K562 (cell line): ENCODE measurements around the gene MYH9. TPM values are rescaled to one million over a fixed set of nuclear protein-coding genes. Genes with fewer than 3 reads are reported as not detected.

Experiments used
- ASH1L ChIP-seq: fragments of 450-650 bp; IDR thresholded peaks from 2 replicates; pipeline ENCODE4 v1.6.1; 2018; ENCODE audit warnings: borderline replicate concordance, mild to moderate bottlenecking, low read depth; ENCODE audit not compliant: partially characterized antibody
- BCOR ChIP-seq: fragments of 450-650 bp; IDR thresholded peaks from 2 replicates; pipeline ENCODE4 v1.6.1; 2016
- CREB1 ChIP-seq, 2 experiments: sonication (generic) in 1 of 2; formaldehyde crosslinking in 1 of 2; IDR thresholded peaks; 2 replicates each; pipeline versions ENCODE4 v1.6.1 to v1.8.0; 2012 to 2022; ENCODE audit warnings: inconsistent platforms in 1 of 2, mild to moderate bottlenecking in 1 of 2, missing genetic modification reagents in 1 of 2, moderate library complexity in 1 of 2
- DNMT1 ChIP-seq: fragments of 450-650 bp; IDR thresholded peaks from 2 replicates; pipeline ENCODE4 v1.6.1; 2016; ENCODE audit warnings: antibody characterized with exemption, mild to moderate bottlenecking
- MTA2 ChIP-seq: fragments of 450-650 bp; IDR thresholded peaks from 2 replicates; pipeline ENCODE4 v1.6.1; 2016; ENCODE audit warnings: low read depth
- NR2F6 ChIP-seq: fragments of 450-650 bp; formaldehyde crosslinking; IDR thresholded peaks from 2 replicates; pipeline ENCODE4 v1.4.0; 2020; ENCODE audit warnings: mild to moderate bottlenecking
- NRF1 ChIP-seq, 2 experiments: fragments of 450-650 bp; IDR thresholded peaks in 1 of 2; conservative IDR thresholded peaks in 1 of 2; 2 replicates each; pipeline ENCODE4 v1.6.1; 2014; ENCODE audit warnings: mild to moderate bottlenecking in 2 of 2
- OTX1 ChIP-seq: fragments of 450-650 bp; formaldehyde crosslinking; IDR thresholded peaks from 2 replicates; pipeline ENCODE4 v1.4.0; 2022; ENCODE audit warnings: mild to moderate bottlenecking
- POLR2AphosphoS5 ChIP-seq: IDR thresholded peaks from 2 replicates; pipeline ENCODE4 v1.6.1; 2011; ENCODE audit warnings: mild to moderate bottlenecking, low read depth, low read length, moderate library complexity; ENCODE audit not compliant: control insufficient read depth, insufficient read depth
- POLR2G ChIP-seq: fragments of 200-400 bp; formaldehyde crosslinking; IDR thresholded peaks from 2 replicates; pipeline ENCODE4 v1.6.1; 2017; ENCODE audit warnings: low read depth, mild to moderate bottlenecking, antibody characterized with exemption, low read length, moderate library complexity
- POLR2H ChIP-seq: IDR thresholded peaks from 2 replicates; pipeline ENCODE4 v1.6.1; 2016; ENCODE audit warnings: missing genetic modification characterization, low read depth, mild to moderate bottlenecking, control low read depth, missing compliant biosample characterization, moderate library complexity
- RCOR1 ChIP-seq, 2 experiments: IDR thresholded peaks; 2 replicates each; pipeline ENCODE4 v1.6.1; 2012; ENCODE audit warnings: low read depth in 2 of 2, low read length in 2 of 2, borderline replicate concordance in 1 of 2, improper control_type of control experiment in 1 of 2
- SOX6 ChIP-seq: fragments of 450-650 bp; IDR thresholded peaks from 2 replicates; pipeline ENCODE4 v1.6.1; 2014; ENCODE audit warnings: mild to moderate bottlenecking
- TARDBP ChIP-seq: fragments of 450-650 bp; IDR thresholded peaks from 2 replicates; pipeline ENCODE4 v1.6.1; 2016
- ZNF280A ChIP-seq: fragments of 450-650 bp; IDR thresholded peaks from 2 replicates; pipeline ENCODE4 v1.6.1; 2018; ENCODE audit warnings: mild to moderate bottlenecking, low read depth; ENCODE audit not compliant: partially characterized antibody
- polyA plus RNA-seq, 8 experiments: library from polyadenylated mRNA; depleted of rRNA in 4 of 8; stranded (reverse) in 5 of 8; unstranded in 3 of 8; fragments of >200 nt; fragmentation: Nextera tagmentation in 2 of 8; fragmentation: Illumina TruSeq in 1 of 8; extraction: Ambion mirVana in 2 of 8; extraction: Trizol in 1 of 8; gene quantifications; 2 replicates each; pipeline versions ENCODE4 v1.2.1 to v1.2.3, GENCODE V29; 2011 to 2014; ENCODE audit warnings: inconsistent platforms in 1 of 8, missing spikeins in 1 of 8
- total RNA-seq, 7 experiments: library from RNA; depleted of rRNA in 6 of 7; stranded (reverse); fragments of >200 nt in 6 of 7; fragmentation: Illumina TruSeq in 2 of 7; extraction: Trizol in 2 of 7; gene quantifications; 2 replicates each; pipeline versions ENCODE4 v1.2.1 to v1.2.3, GENCODE V29; 2011 to 2021; ENCODE audit warnings: low replicate concordance in 1 of 7
- TF ChIP-seq, protein P1 (sequence below): fragments of 200-800 bp; sonication (Bioruptor generic); IDR thresholded peaks from 2 replicates; pipeline ENCODE4 v1.6.1; 2017; ENCODE audit warnings: missing genetic modification characterization, missing compliant biosample characterization
- TF ChIP-seq, protein P2 (sequence below): fragments of 450-650 bp; formaldehyde crosslinking; conservative IDR thresholded peaks from 2 replicates; pipeline ENCODE4 v1.4.0; 2022; ENCODE audit warnings: mild to moderate bottlenecking, missing genetic modification characterization
- TF ChIP-seq, protein P3 (sequence below), 3 experiments: fragments of 200-800 bp in 1 of 3; sonication (Bioruptor generic) in 1 of 3; sonication (generic) in 1 of 3; formaldehyde crosslinking in 1 of 3; IDR thresholded peaks; 2 replicates each; pipeline versions ENCODE4 v1.6.1 to v1.8.0; 2016 to 2022; ENCODE audit warnings: mild to moderate bottlenecking in 2 of 3, missing compliant biosample characterization in 2 of 3, missing genetic modification characterization in 2 of 3, missing genetic modification reagents in 1 of 3
- TF ChIP-seq, protein P4 (sequence below): fragments of 450-650 bp; IDR thresholded peaks from 2 replicates; pipeline ENCODE4 v1.6.1; 2014; ENCODE audit warnings: low read depth, mild to moderate bottlenecking, moderate library complexity, borderline replicate concordance

MYH9 gene
- total and polyA plus RNA-seq, 9 of the 15 experiments (the other 6 are each of a cell fraction or from before 2014, with no cell fraction given) = 0.71 to 111 (median 24.6) TPM

DNA sequence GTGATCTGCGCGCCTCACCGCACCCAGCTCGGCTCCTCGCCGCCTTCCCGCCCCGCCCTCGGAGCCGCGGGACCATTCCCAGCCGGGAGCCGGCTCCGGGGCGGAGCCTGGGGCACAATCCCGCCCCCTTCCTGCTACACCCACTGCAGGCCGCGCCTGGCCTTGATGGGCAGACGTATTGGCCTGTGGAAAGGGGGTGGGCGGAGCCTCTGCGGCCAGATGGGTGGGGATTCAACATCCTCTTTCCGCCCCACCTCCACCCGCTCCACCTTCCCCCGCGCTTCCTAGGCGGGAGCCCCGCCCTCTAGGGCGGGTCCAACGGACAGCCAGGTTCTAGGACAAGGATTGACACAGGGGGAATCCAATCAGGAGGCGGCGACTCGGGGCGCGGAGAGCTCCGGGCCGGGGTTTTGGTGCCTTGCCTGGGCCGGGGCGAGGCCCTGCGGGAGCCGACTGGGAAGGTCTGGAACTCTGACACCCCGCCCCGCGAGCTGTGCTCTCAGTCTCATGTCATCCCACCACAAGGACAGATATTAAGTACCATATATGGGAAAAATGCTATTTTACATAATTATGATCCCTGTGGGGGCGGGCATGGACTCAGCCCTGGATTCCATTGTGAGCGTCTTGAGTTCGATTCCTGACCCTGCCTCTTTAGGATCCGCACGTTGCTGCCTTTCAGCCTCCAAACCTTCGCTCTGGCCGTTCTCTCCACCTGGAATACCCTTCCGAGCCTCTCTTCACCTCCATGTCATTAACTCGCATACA, at the start of gene MYH9 (continued):
- TF ChIP-seq, protein P1, sequence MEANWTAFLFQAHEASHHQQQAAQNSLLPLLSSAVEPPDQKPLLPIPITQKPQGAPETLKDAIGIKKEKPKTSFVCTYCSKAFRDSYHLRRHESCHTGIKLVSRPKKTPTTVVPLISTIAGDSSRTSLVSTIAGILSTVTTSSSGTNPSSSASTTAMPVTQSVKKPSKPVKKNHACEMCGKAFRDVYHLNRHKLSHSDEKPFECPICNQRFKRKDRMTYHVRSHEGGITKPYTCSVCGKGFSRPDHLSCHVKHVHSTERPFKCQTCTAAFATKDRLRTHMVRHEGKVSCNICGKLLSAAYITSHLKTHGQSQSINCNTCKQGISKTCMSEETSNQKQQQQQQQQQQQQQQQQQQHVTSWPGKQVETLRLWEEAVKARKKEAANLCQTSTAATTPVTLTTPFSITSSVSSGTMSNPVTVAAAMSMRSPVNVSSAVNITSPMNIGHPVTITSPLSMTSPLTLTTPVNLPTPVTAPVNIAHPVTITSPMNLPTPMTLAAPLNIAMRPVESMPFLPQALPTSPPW (CRISPR knock-in tag) = peak; percentile 81; the same call in 1 of the 2 replicates
- TF ChIP-seq RCOR1 (IDR thresholded peaks at IDR 0.05; ENCODE audit: borderline replicate concordance in 1 of 2, low read depth in 2 of 2, low read length in 2 of 2) = 0 out of 4 replicates have a peak, but pooled peaks of 1 of the 2 experiments have one; percentile 3
- TF ChIP-seq OTX1 = no peak
- peak; percentile 51 for TF ChIP-seq POLR2G
- TF ChIP-seq, protein P2, sequence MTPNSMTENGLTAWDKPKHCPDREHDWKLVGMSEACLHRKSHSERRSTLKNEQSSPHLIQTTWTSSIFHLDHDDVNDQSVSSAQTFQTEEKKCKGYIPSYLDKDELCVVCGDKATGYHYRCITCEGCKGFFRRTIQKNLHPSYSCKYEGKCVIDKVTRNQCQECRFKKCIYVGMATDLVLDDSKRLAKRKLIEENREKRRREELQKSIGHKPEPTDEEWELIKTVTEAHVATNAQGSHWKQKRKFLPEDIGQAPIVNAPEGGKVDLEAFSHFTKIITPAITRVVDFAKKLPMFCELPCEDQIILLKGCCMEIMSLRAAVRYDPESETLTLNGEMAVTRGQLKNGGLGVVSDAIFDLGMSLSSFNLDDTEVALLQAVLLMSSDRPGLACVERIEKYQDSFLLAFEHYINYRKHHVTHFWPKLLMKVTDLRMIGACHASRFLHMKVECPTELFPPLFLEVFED = no peak
- TF ChIP-seq NRF1 (conservative IDR thresholded peaks at IDR 0.05 in 1 of 2, IDR thresholded peaks at IDR 0.05 in 1 of 2) = peak; percentile 78 to 81
- no peak for TF ChIP-seq NR2F6 (CRISPR knock-in tag)
- peak; percentile 74 for TF ChIP-seq ASH1L
- TF ChIP-seq POLR2AphosphoS5 = 0 out of 2 replicates have a peak, but pooled peaks have one; percentile 36
- 0 out of 2 replicates have a peak, but pooled peaks have one; percentile 12 for TF ChIP-seq SOX6
- TF ChIP-seq, protein P3, sequence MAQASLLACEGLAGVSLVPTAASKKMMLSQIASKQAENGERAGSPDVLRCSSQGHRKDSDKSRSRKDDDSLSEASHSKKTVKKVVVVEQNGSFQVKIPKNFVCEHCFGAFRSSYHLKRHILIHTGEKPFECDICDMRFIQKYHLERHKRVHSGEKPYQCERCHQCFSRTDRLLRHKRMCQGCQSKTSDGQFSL (CRISPR knock-in tag; IDR thresholded peaks at IDR 0.05) = no peak
- TF ChIP-seq, protein P3 (tag; IDR thresholded peaks at IDR 0.05) = no peak
- TF ChIP-seq BCOR = peak; percentile 33; the same call in 1 of the 2 replicates
- no peak for TF ChIP-seq MTA2
- TF ChIP-seq DNMT1 = no peak
- no peak; the same call in 1 of the 2 replicates for TF ChIP-seq CREB1 (IDR thresholded peaks at IDR 0.05)
- peak; percentile 45; the same call in 1 of the 2 replicates for TF ChIP-seq CREB1 (CRISPR knock-in tag; IDR thresholded peaks at IDR 0.05)
- peak; percentile 75; the same call in 1 of the 2 replicates for TF ChIP-seq POLR2H (tag)
- no peak for TF ChIP-seq ZNF280A
- TF ChIP-seq TARDBP = no peak
- TF ChIP-seq, protein P4, sequence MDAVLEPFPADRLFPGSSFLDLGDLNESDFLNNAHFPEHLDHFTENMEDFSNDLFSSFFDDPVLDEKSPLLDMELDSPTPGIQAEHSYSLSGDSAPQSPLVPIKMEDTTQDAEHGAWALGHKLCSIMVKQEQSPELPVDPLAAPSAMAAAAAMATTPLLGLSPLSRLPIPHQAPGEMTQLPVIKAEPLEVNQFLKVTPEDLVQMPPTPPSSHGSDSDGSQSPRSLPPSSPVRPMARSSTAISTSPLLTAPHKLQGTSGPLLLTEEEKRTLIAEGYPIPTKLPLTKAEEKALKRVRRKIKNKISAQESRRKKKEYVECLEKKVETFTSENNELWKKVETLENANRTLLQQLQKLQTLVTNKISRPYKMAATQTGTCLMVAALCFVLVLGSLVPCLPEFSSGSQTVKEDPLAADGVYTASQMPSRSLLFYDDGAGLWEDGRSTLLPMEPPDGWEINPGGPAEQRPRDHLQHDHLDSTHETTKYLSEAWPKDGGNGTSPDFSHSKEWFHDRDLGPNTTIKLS = peak; percentile 37; the same call in 1 of the 2 replicates
